ENCODE data around the gene GDPD5. TPM values are rescaled to one million over a fixed set of nuclear protein-coding genes. Genes with fewer than 3 reads are reported as not detected.

GDPD5 gene
- total and polyA plus RNA-seq, 2 donors, result 8.7 to 17.9 TPM

GRCh38 chr11:75467311-75467710 lies 58.4 kb downstream of the GDPD5 start:
- Histone ChIP-seq H3K27ac (ENCODE audit: low read depth) (no peak overlapping the region), H3K4me3 (ENCODE audit: low read depth, low read length) (no peak overlapping the region), H3K36me3 (ENCODE audit: insufficient read depth) (no peaks in the 10 kb centered on the region), H3K4me1 (ENCODE audit: insufficient read depth) (no peaks in the 10 kb centered on the region)
- DNase-seq (ENCODE audit: extremely low spot score), result no peak
- 96% methylated on average over 8 of the region's 8 CpGs for WGBS

GRCh38 chr11:75465701-75466531 lies 59.8 kb downstream of the GDPD5 start:
- Histone ChIP-seq H3K4me3 (ENCODE audit: low read depth, low read length) (no peak overlapping the region), H3K36me3 (ENCODE audit: insufficient read depth) (no peaks in the 10 kb centered on the region), H3K4me1 (ENCODE audit: insufficient read depth) (no peaks in the 10 kb centered on the region), H3K27ac (ENCODE audit: low read depth) (no peak overlapping the region)
- WGBS, result 88% methylated on average over 11 of the region's 11 CpGs
- DNase-seq (ENCODE audit: extremely low spot score), result no peak

DNA sequence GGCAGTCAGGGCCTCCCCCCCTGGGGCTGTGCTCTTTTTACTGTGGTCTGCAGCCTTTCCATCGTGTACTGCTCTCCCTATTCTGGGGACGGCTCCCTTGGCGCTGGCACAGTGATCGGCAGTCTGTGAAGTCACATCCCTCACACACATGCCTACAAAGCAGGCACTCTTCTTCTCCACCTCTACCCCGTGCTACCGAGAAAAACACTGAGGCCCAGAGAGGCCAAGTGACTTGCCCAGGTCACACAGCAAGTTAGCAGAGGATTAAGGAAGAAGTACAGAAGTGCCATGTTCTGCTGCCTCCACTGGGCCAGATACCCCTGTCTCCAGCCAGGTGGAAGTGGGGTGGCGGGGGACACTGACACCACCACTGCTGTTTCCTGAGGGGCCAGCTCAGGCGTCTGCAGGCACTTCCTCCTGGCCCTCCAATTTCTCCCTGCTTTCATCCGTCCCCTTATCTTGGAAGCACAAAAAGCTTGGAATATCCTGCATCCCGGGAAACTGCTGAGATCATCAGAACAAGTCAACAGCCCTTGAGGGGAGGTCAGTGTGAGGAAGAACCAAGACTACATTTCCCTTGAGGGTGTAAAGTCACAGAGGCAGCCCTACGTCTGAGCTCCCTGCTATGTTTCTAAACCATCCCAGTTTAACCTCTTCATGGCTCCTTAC lies 62.5 kb downstream of the GDPD5 start:
- Histone ChIP-seq H3K4me3 (ENCODE audit: low read depth, low read length) (no peak overlapping the region), H3K36me3 (ENCODE audit: insufficient read depth) (no peaks in the 10 kb centered on the region), H3K4me1 (ENCODE audit: insufficient read depth) (no peaks in the 10 kb centered on the region), H3K27ac (ENCODE audit: low read depth) (no peak overlapping the region)
- 59% methylated on average over 11 of the region's 11 CpGs for WGBS
- no peak for DNase-seq (ENCODE audit: extremely low spot score)

DNA sequence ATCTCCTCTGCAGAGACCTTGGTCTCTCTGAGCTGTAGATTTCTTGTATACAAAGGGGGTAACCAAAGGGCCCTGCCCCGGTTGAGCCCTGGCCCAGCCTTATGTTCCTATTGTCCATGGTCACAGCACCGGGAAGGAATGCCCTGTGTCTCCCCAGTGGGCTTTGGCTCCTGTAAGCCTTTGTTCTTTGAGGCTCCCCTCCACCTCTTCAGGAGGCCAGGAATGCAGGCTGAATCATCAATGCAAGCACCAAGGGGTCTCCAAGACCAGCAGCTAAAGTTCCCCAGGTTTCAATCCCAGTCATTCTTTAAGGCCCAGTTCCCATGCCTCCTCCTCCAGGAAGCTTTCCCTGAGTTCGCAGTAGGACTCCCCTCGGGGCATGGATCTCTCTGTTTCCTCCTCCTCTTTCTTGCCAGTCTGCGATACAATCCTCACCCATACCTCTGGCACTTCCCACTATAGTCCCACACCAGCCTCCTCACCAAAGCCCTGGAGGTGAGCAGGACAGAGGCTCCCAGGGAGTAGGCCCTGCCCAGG lies 63.6 kb downstream of the GDPD5 start:
- Histone ChIP-seq H3K36me3 (ENCODE audit: insufficient read depth) (no peaks in the 10 kb centered on the region), H3K27ac (ENCODE audit: low read depth) (no peak overlapping the region), H3K4me3 (ENCODE audit: low read depth, low read length) (no peak overlapping the region), H3K4me1 (ENCODE audit: insufficient read depth) (no peaks in the 10 kb centered on the region)
- no peak for DNase-seq (ENCODE audit: extremely low spot score)
- 90% methylated on average over 5 of the region's 5 CpGs for WGBS

- Histone ChIP-seq H3K36me3 (ENCODE audit: insufficient read depth) (no peaks in the 10 kb centered on the region), H3K4me3 (ENCODE audit: low read depth, low read length) (no peak overlapping the region), H3K4me1 (ENCODE audit: insufficient read depth) (no peaks in the 10 kb centered on the region), H3K27ac (ENCODE audit: low read depth) (no peak overlapping the region)
- DNase-seq (ENCODE audit: extremely low spot score), result no peak
- WGBS, result 88% methylated on average over 6 of the region's 6 CpGs
Measured at GRCh38 chr11:75461151-75461550, 64.6 kb downstream of the GDPD5 start.

DNA sequence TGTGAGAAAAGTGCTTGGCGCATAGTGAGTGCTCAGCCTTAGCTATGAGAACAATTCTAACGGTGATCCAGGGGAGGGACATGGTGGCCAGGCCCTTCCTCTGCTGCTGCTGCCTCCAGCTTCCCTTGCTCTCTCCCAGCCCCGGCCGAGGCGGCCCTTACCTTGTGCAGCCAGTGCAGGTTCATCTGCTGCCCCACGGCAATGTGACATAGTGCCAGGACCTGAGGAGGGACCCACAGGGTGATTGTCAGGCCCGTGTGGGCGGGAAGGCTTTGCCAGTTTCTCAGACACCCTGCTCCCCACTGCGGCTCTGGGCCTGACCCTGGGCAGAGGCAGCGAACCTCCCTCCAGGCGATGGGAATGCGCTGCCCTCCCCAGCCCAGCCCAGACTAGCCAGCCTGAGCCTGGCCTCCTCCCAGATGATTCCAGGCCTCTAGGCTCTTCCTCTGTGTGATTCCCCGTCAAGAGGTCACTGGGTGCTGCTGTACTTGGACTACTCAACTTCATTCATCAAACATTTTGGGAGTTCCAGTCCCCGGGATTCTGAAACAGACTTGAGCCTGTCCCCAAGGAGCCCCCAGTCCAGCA lies 69.1 kb downstream of the GDPD5 start:
- Histone ChIP-seq H3K4me1 (ENCODE audit: insufficient read depth) (no peaks in the 10 kb centered on the region), H3K27ac (ENCODE audit: low read depth) (no peak overlapping the region), H3K36me3 (ENCODE audit: insufficient read depth) (no peaks in the 10 kb centered on the region), H3K4me3 (ENCODE audit: low read depth, low read length) (no peak overlapping the region)
- DNase-seq (ENCODE audit: extremely low spot score), result no peak
- WGBS, result 91% methylated on average over 14 of the region's 14 CpGs

GRCh38 chr11:75454987-75455386 lies 70.8 kb downstream of the GDPD5 start:
- WGBS, result 88% methylated on average over 5 of the region's 5 CpGs
- Histone ChIP-seq H3K4me3 (ENCODE audit: low read depth, low read length) (no peak overlapping the region), H3K36me3 (ENCODE audit: insufficient read depth) (no peaks in the 10 kb centered on the region), H3K4me1 (ENCODE audit: insufficient read depth) (no peaks in the 10 kb centered on the region), H3K27ac (ENCODE audit: low read depth) (no peak overlapping the region)
- no peak for DNase-seq (ENCODE audit: extremely low spot score)

DNA sequence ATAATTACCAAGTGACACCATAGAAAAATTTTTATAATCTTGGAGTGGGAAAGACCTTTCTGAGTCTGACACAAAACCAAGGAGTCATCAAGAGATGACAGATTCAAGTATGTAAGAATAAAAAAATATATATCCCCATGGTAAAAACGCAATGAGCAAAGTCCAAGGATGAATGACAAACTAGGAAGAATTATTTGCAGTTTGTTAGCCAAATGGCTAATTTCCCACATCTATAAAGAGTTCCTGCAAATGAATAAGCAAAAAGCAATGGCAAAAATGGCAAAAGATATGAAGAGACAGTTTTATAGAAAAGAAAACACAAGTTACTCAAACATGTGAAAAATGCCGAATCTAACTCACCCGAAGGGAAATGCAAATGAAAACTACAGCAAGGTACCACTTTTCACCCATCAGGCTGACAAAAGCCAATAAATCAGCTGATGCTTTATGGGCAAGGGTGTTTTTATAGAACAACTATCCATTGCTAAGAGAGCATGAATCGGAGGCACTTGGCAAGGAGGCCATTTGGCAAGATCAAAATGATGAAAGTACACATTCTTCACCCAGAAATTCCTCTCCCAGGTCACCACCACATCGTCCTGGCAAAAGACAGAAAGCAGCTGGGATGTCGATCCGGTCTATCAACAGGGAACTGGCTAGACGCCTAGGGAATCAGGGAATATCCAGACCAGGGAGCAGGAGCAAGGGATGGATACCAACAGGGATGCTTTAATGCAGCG lies 71.7 kb downstream of the GDPD5 start:
- no peaks in the 10 kb centered on the region for H3K4me1 ChIP-seq (ENCODE audit: insufficient read depth)
- 43% methylated on average over 9 of the region's 9 CpGs for WGBS
- no peaks in the 10 kb centered on the region for H3K36me3 ChIP-seq (ENCODE audit: insufficient read depth)
- H3K27ac ChIP-seq (ENCODE audit: low read depth), result no peak overlapping the region
- DNase-seq (ENCODE audit: extremely low spot score), result no peak
- no peak overlapping the region for H3K4me3 ChIP-seq (ENCODE audit: low read depth, low read length)

GRCh38 chr11:75450826-75451821 lies 74.6 kb downstream of the GDPD5 start:
- 68% methylated on average over 46 of the region's 46 CpGs for WGBS
- no peak for DNase-seq (ENCODE audit: extremely low spot score)
- no peak overlapping the region for H3K27ac ChIP-seq (ENCODE audit: low read depth)

DNA sequence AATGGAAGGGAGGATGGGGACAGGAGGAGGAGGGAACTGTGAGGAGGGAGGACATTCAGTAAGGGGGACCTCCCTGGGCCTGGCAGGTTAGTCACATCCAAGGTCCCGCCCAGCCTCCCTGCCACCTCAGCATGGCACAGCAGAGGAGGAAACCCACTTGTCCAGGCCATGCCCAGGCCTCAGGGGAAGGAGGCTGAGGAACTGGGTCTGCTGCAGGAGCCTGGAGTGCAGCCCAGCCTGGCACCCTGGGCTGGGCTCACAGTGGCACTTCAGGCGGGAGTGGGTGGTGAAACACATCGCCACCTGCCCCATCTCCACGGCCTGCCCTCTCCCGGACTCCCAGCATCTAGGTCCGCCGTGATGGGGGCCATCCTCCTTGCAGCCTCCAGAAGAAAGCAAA lies 75.5 kb downstream of the GDPD5 start:
- H3K27ac ChIP-seq (ENCODE audit: low read depth), result no peak overlapping the region
- DNase-seq (ENCODE audit: extremely low spot score), result no peak
- WGBS, result 94% methylated on average over 7 of the region's 7 CpGs
- H3K4me1 ChIP-seq (ENCODE audit: insufficient read depth), result no peaks in the 10 kb centered on the region
- H3K36me3 ChIP-seq (ENCODE audit: insufficient read depth), result no peaks in the 10 kb centered on the region
- H3K4me3 ChIP-seq (ENCODE audit: low read depth, low read length), result no peak overlapping the region

More at GRCh38 chr11:75450826-75451821, 74.6 kb downstream of the GDPD5 start:
- Histone ChIP-seq H3K4me3 (ENCODE audit: low read depth, low read length) (no peak overlapping the region), H3K36me3 (ENCODE audit: insufficient read depth) (no peaks in the 10 kb centered on the region), H3K4me1 (ENCODE audit: insufficient read depth) (no peaks in the 10 kb centered on the region)

- Histone ChIP-seq H3K36me3 (ENCODE audit: insufficient read depth) (no peaks in the 10 kb centered on the region), H3K4me1 (ENCODE audit: insufficient read depth) (no peaks in the 10 kb centered on the region), H3K27ac (ENCODE audit: low read depth) (no peak overlapping the region), H3K4me3 (ENCODE audit: low read depth, low read length) (no peak overlapping the region)
- DNase-seq (ENCODE audit: extremely low spot score), result no peak
- 93% methylated on average over 11 of the region's 11 CpGs for WGBS
Measured at GRCh38 chr11:75449776-75450175, 76.0 kb downstream of the GDPD5 start.

DNA sequence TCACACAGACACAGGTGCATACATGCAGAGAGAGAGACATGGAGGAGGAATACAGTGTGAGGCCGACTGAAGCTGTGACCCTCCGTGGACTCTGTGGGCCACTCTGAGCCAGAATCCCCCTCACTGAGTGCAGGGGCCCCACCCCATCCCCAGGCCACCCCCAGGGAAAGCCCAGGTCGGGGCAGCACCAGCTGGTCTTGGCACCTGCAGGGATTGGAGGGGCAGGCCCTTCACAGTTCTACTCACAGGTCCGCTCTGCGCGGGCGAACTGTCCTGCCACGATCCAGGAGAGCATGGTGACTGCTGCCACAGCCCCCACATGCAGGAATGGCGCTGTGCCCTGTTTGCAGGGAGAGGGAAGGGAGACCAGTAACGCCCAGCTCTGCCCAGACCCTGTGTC lies 76.5 kb downstream of the GDPD5 start:
- no peak overlapping the region for H3K27ac ChIP-seq (ENCODE audit: low read depth)
- no peak for DNase-seq (ENCODE audit: extremely low spot score)
- no peaks in the 10 kb centered on the region for H3K36me3 ChIP-seq (ENCODE audit: insufficient read depth)
- WGBS, result 94% methylated on average over 10 of the region's 10 CpGs
- H3K4me3 ChIP-seq (ENCODE audit: low read depth, low read length), result no peak overlapping the region
- no peaks in the 10 kb centered on the region for H3K4me1 ChIP-seq (ENCODE audit: insufficient read depth)
